Chondrocyte (in vitro differentiated cells): ENCODE measurements around the gene SESN1. TPM values are rescaled to one million over a fixed set of nuclear protein-coding genes. Genes with fewer than 3 reads are reported as not detected.
"Not testable (repeated sequence)": the region's sequence is repeated elsewhere in the genome, so short reads cannot be mapped to it uniquely, and the experiment has no call there.

Experiments
- DNase-seq: peaks from one replicate; pipeline ENCODE4 v3.0.0; 2021; ENCODE audit warnings: mixed read lengths, low spot score
- H3K27ac Mint-ChIP-seq: one replicate; pipeline ENCODE4 v1.8.0; 2021; ENCODE audit warnings: mild to moderate bottlenecking, moderate library complexity, mixed read lengths; ENCODE audit not compliant: unreplicated experiment
- H3K27me3 Mint-ChIP-seq: 2 replicates; pipeline ENCODE4 v1.8.0; 2021; ENCODE audit warnings: low read depth, mixed read lengths
- H3K36me3 Mint-ChIP-seq: 2 replicates; pipeline ENCODE4 v1.8.0; 2021; ENCODE audit warnings: low read depth, mixed read lengths
- H3K4me1 Mint-ChIP-seq: 2 replicates; pipeline ENCODE4 v1.8.0; 2021; ENCODE audit warnings: low read depth, mild to moderate bottlenecking, mixed read lengths
- H3K4me3 Mint-ChIP-seq: one replicate; pipeline ENCODE4 v1.8.0; 2021; ENCODE audit warnings: mild to moderate bottlenecking, moderate library complexity, mixed read lengths; ENCODE audit not compliant: unreplicated experiment
- H3K9me3 Mint-ChIP-seq: 2 replicates; pipeline ENCODE4 v1.8.0; 2021; ENCODE audit warnings: low read depth, mixed read lengths
- CTCF ChIP-seq: fragments of 200-600 bp; sonication (generic); IDR thresholded peaks from 2 replicates; pipeline ENCODE4 v1.5.0; 2021; ENCODE audit warnings: antibody characterized with exemption, mild to moderate bottlenecking, moderate library complexity
- long read RNA-seq: library from polyadenylated mRNA; stranded (forward); transcript quantifications from one replicate; pipeline ENCODE4 v2.0.0, GENCODE V29; 2021
- total RNA-seq: library from RNA; stranded (reverse); gene quantifications from 3 replicates; pipeline ENCODE4 v1.2.1, GENCODE V29; 2021

The SESN1 gene
- 9.2 to 12.2 TPM (median 9.5 TPM) in 3 replicates for total RNA-seq
- long read RNA-seq, transcript SESN1-202 (10 exons, 2,676 nt), result major isoform, 14 of 25 reads
- long read RNA-seq, transcript SESN1-204 (10 exons, 3,509 nt), result minor isoform, 7 of 25 reads
- long read RNA-seq, partial matches to known transcripts, result 0 of 25 reads
- long read RNA-seq, other reads (novel, unspliced or antisense), result 4 of 25 reads

DNA sequence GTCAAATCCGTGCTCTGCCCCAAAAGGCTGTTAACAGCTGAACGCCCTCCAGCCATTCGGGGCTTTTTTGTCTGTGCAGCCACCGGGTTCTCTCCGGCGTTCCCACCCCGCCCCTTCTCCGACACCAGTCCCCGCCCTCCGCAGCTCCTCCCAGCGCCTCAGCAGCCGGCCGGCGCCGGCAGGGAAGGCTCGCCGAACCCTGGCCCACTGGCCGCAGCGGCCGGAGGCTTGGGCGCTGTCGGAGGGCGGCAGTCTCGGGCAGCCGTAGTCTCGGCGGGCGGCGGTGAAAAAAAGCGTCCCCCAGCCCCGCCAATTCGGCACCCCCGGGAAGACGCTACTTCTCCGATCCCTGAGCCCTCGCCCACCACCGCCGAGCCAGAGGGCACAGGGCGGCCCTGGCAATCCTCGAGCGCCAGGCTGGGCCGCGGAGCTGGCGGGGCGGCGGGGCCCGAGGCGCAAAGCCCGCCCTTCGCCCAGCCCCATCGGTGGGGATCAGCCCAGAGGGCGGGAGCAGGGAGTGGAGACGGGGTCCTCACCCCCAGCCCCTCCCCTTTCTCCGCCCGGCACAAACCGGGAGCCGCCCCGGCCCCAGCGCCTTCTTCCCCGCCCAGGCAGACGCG lies at the start of gene SESN1:
Gene SESN1, minus strand, starts transcription at position 431 of the 620 bp plus-strand sequence. CDS start 773 bp downstream, outside the sequence.
- H3K27ac Mint-ChIP-seq, result peak within 1 kb of the TSS; percentile 99

DNA sequence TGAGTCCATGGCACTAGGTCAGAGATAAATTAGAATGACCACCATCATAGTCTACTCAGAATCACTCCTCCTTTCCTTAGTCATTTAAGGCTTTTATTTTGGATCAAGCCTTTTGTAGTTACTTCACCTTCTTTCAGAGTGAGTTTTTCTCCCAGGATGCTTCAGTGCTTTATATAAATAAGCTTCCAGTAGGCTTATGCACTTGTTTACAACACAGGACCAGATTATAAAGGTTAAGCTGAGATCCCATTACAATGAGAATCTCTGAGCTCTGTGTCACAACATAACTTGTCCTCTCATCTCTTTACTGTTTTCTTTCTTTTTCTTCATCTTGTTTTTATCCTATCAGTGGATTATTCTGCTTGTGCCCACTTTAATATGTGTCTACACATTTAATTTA lies 48.5 kb upstream of the SESN1 start:
- DNase-seq, result no peak
- Mint-ChIP-seq H3K36me3 (peaks cover 6% of the 10 kb centered on the region), H3K9me3 (no peaks in the 10 kb centered on the region), H3K27me3 (no peaks in the 10 kb centered on the region), H3K4me1 (peaks cover 8% of the 10 kb centered on the region), H3K4me3 (no peak overlapping the region), H3K27ac (no peak overlapping the region)
- no peak for TF ChIP-seq CTCF

More for the DNA sequence above, at the start of gene SESN1:
- TF ChIP-seq CTCF, result no peak
- H3K36me3 Mint-ChIP-seq, result peaks cover 3% of the 10 kb centered on the region
- H3K4me1 Mint-ChIP-seq, result peaks cover 46% of the 10 kb centered on the region
- no peaks in the 10 kb centered on the region for H3K9me3 Mint-ChIP-seq
- H3K4me3 Mint-ChIP-seq, result peak within 1 kb of the TSS; percentile 78
- peak; percentile 99 for DNase-seq
- no peaks in the 10 kb centered on the region for H3K27me3 Mint-ChIP-seq

DNA sequence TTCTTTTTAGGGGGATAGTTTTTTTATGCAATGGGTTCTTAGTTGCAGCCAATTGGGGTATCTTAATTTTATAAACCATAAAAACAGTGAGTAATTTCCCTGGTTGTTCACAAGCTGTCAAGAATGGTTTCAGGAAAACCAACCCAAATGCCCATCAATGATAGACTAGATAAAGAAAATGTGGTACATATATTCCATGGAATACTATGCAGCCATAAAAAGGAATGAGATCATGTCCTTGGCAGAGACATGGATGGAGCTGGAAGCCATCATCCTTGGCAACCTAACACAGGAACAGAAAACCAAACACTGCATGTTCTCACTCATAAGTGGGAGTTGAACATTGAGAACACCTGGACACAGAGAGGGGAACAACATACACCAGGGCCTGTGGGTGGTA lies 47.4 kb upstream of the SESN1 start:
- not testable (repeated sequence) for H3K9me3 Mint-ChIP-seq, H3K27me3 Mint-ChIP-seq, H3K4me3 Mint-ChIP-seq, H3K36me3 Mint-ChIP-seq, H3K4me1 Mint-ChIP-seq, H3K27ac Mint-ChIP-seq, DNase-seq

GRCh38 chr6:109139109-109139508 lies 44.5 kb upstream of the SESN1 start:
- Mint-ChIP-seq H3K36me3 (peaks cover 6% of the 10 kb centered on the region), H3K4me1 (peaks cover 5% of the 10 kb centered on the region), H3K27ac (peak overlapping the region; percentile 42), H3K9me3 (peaks cover 2% of the 10 kb centered on the region), H3K27me3 (no peaks in the 10 kb centered on the region), H3K4me3 (no peak overlapping the region)
- TF ChIP-seq CTCF, result no peak
- no peak for DNase-seq

- H3K27ac Mint-ChIP-seq, H3K4me3 Mint-ChIP-seq, DNase-seq, H3K4me1 Mint-ChIP-seq, H3K27me3 Mint-ChIP-seq, H3K36me3 Mint-ChIP-seq, H3K9me3 Mint-ChIP-seq: not testable (repeated sequence)
Observed at GRCh38 chr6:109136530-109136929, 41.9 kb upstream of the SESN1 start.

DNA sequence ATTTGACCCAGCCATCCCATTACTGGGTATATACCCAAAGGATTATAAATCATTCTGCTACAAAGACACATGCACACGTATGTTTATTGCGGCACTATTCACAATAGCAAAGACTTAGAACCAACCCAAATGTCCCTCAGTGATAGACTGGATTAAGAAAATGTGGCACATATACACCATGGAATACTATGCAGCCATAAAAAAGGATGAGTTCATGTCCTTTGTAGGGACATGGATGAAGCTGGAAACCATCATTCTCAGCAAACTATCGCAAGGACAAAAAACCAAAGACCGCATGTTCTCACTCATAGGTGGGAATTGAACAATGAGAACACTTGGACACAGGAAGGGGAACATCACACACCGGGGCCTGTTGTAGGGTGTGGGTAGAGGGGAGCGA lies 41.4 kb upstream of the SESN1 start:
- not testable (repeated sequence) for H3K27me3 Mint-ChIP-seq, H3K4me1 Mint-ChIP-seq, H3K27ac Mint-ChIP-seq, H3K9me3 Mint-ChIP-seq, DNase-seq, H3K4me3 Mint-ChIP-seq, H3K36me3 Mint-ChIP-seq

DNA sequence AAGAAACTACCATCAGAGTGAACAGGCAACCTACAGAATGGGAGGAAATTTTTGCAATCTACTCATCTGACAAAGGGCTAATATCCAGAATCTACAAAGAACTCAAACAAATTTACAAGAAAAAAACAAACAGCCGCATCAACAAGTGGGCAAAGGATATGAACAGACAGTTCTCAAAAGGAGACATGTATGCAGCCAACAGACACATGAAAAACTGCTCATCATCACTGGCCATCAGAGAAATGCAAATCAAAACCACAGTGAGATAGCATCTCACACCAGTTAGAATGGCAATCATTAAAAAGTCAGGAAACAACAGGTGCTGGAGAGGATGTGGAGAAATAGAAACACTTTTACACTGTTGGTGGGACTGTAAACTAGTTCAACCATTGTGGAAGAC lies 41.0 kb upstream of the SESN1 start:
- not testable (repeated sequence) for H3K4me3 Mint-ChIP-seq, H3K27ac Mint-ChIP-seq, H3K27me3 Mint-ChIP-seq

More for the DNA sequence above, 41.0 kb upstream of the SESN1 start:
- not testable (repeated sequence) for H3K9me3 Mint-ChIP-seq, DNase-seq, H3K36me3 Mint-ChIP-seq, H3K4me1 Mint-ChIP-seq
